MM.1S (cell line): ENCODE data around the gene GON4L.
"Not testable (repeated sequence)": the region's sequence is repeated elsewhere in the genome, so short reads cannot be mapped to it uniquely, and the experiment has no call there.

Source experiments
- DNase-seq: peaks from one replicate; pipeline ENCODE4 v3.0.0-alpha.2; 2015
- H2AFZ ChIP-seq: fragments of 300-600 bp; sonication (generic); 2 replicates; pipeline ENCODE4 v1.6.0; 2016; ENCODE audit warnings: antibody characterized with exemption, low read length
- H3F3A ChIP-seq: fragments of 300-600 bp; sonication (generic); 2 replicates; pipeline ENCODE4 v1.6.1; 2016; ENCODE audit warnings: mild to moderate bottlenecking, antibody characterized with exemption, low read length, moderate library complexity, mixed read lengths; ENCODE audit not compliant: insufficient read depth
- H3K27ac ChIP-seq: fragments of 300-600 bp; sonication (generic); 2 replicates; pipeline ENCODE4 v1.5.1; 2016; ENCODE audit warnings: mild to moderate bottlenecking, low read length
- H3K27me3 ChIP-seq: fragments of 300-600 bp; sonication (generic); replicated peaks from 2 replicates; pipeline ENCODE4 v1.6.0; 2016; ENCODE audit warnings: low read length; ENCODE audit not compliant: insufficient read depth
- H3K36me3 ChIP-seq: fragments of 300-600 bp; sonication (generic); replicated peaks from 2 replicates; pipeline ENCODE4 v1.6.1; 2016; ENCODE audit warnings: mild to moderate bottlenecking, low read length, mixed read lengths; ENCODE audit not compliant: insufficient read depth
- H3K4me1 ChIP-seq: fragments of 300-600 bp; sonication (generic); 2 replicates; pipeline ENCODE4 v1.6.1; 2016; ENCODE audit warnings: low read length, mixed read lengths
- H3K4me2 ChIP-seq: fragments of 300-600 bp; sonication (generic); 2 replicates; pipeline ENCODE4 v1.6.0; 2016; ENCODE audit warnings: low read depth, low read length
- H3K4me3 ChIP-seq: fragments of 300-600 bp; sonication (generic); 2 replicates; pipeline ENCODE4 v1.5.1; 2016; ENCODE audit warnings: low read length, mixed read lengths
- H3K79me2 ChIP-seq: fragments of 300-600 bp; sonication (generic); 2 replicates; pipeline ENCODE4 v1.6.1; 2016; ENCODE audit warnings: mixed run types, low read length, mixed read lengths
- H3K9ac ChIP-seq: fragments of 300-600 bp; sonication (generic); 2 replicates; pipeline ENCODE4 v1.6.1; 2016; ENCODE audit warnings: low read length, mixed read lengths
- H3K9me2 ChIP-seq: fragments of 300-600 bp; sonication (generic); replicated peaks from 2 replicates; pipeline ENCODE4 v1.6.1; 2016; ENCODE audit warnings: mild to moderate bottlenecking, low read length, mixed read lengths; ENCODE audit not compliant: insufficient read depth
- H3K9me3 ChIP-seq: fragments of 300-600 bp; sonication (generic); replicated peaks from 2 replicates; pipeline ENCODE4 v1.6.1; 2016; ENCODE audit warnings: mild to moderate bottlenecking, low read length, mixed read lengths; ENCODE audit not compliant: insufficient read depth
- H4K20me1 ChIP-seq: fragments of 300-600 bp; sonication (generic); 2 replicates; pipeline ENCODE4 v1.6.1; 2016; ENCODE audit warnings: mild to moderate bottlenecking, low read length, moderate library complexity, mixed read lengths; ENCODE audit not compliant: insufficient read depth
- CTCF ChIP-seq: fragments of 300-600 bp; sonication (generic); IDR thresholded peaks from 2 replicates; pipeline ENCODE4 v1.5.1; 2016; ENCODE audit warnings: antibody characterized with exemption, low read length, mixed read lengths
- EZH2 ChIP-seq: fragments of 300-600 bp; sonication (generic); optimal IDR thresholded peaks from 2 replicates; pipeline ENCODE3; 2017; ENCODE audit warnings: low read depth, mild to moderate bottlenecking, antibody characterized with exemption, low read length, mixed read lengths
- EZH2phosphoT487 ChIP-seq: fragments of 300-600 bp; sonication (generic); IDR thresholded peaks from 2 replicates; pipeline ENCODE4 v1.6.1; 2018; ENCODE audit warnings: antibody characterized with exemption, low read length

GON4L gene

GRCh38 chr1:155899683-155900082 is 42.7 kb upstream of the GON4L start:
- H3F3A ChIP-seq = no peaks in the 10 kb centered on the region
- no peaks in the 10 kb centered on the region for H3K4me1 ChIP-seq
- no peaks in the 10 kb centered on the region for H3K79me2 ChIP-seq
- peaks cover 10% of the 10 kb centered on the region; the same call in 1 of the 2 replicates for H3K36me3 ChIP-seq
- TF ChIP-seq EZH2phosphoT487 = no peak
- no peaks in the 10 kb centered on the region for H3K27me3 ChIP-seq
- no peak overlapping the region for H3K4me3 ChIP-seq
- H3K27ac ChIP-seq = no peak overlapping the region
- no peaks in the 10 kb centered on the region for H3K9me3 ChIP-seq
- DNase-seq = no peak
- no peak overlapping the region for H3K9ac ChIP-seq
- no peaks in the 10 kb centered on the region for H4K20me1 ChIP-seq
- H3K9me2 ChIP-seq = no peaks in the 10 kb centered on the region
- H3K4me2 ChIP-seq = no peak overlapping the region
- no peak overlapping the region for H2AFZ ChIP-seq

- no peak overlapping the region for H3K9ac ChIP-seq
- no peaks in the 10 kb centered on the region for H4K20me1 ChIP-seq
- no peaks in the 10 kb centered on the region for H3K27me3 ChIP-seq
- no peaks in the 10 kb centered on the region for H3K79me2 ChIP-seq
- H3K4me1 ChIP-seq = no peaks in the 10 kb centered on the region
- H3K27ac ChIP-seq = no peak overlapping the region
- H3K9me3 ChIP-seq = no peaks in the 10 kb centered on the region
- no peak overlapping the region for H3K4me3 ChIP-seq
- 0 out of 2 replicates have a peak, but pooled peaks cover 4% of the 10 kb centered on the region for H3K36me3 ChIP-seq
- no peaks in the 10 kb centered on the region for H3K9me2 ChIP-seq
- H3F3A ChIP-seq = no peaks in the 10 kb centered on the region
- DNase-seq = no peak
- no peak overlapping the region for H2AFZ ChIP-seq
- no peak overlapping the region for H3K4me2 ChIP-seq
- TF ChIP-seq EZH2phosphoT487 (no peak), CTCF (no peak), EZH2 (no peak)
Measured at GRCh38 chr1:155898888-155899287, 41.9 kb upstream of the GON4L start.

GRCh38 chr1:155897746-155898145 is 40.7 kb upstream of the GON4L start:
- Histone ChIP-seq H3K36me3 (no peaks in the 10 kb centered on the region), H3K9ac (no peak overlapping the region), H3K4me3 (no peak overlapping the region), H3K4me2 (no peak overlapping the region), H3K9me2 (no peaks in the 10 kb centered on the region), H3F3A (no peaks in the 10 kb centered on the region), H4K20me1 (no peaks in the 10 kb centered on the region), H3K27ac (no peak overlapping the region), H3K79me2 (no peaks in the 10 kb centered on the region), H3K4me1 (no peaks in the 10 kb centered on the region; the same call in 1 of the 2 replicates), H3K9me3 (no peaks in the 10 kb centered on the region), H3K27me3 (no peaks in the 10 kb centered on the region), H2AFZ (no peak overlapping the region)
- DNase-seq = no peak
- TF ChIP-seq EZH2phosphoT487 (no peak), EZH2 (no peak), CTCF (no peak)

GRCh38 chr1:155896476-155896875 is 39.5 kb upstream of the GON4L start:
- not testable (repeated sequence) for H3K36me3 ChIP-seq, H4K20me1 ChIP-seq, H3F3A ChIP-seq, H3K4me1 ChIP-seq, H3K9me2 ChIP-seq, H3K4me2 ChIP-seq, H3K4me3 ChIP-seq, H3K9me3 ChIP-seq, H2AFZ ChIP-seq, H3K79me2 ChIP-seq, DNase-seq, H3K27me3 ChIP-seq, H3K27ac ChIP-seq, H3K9ac ChIP-seq

- H3K4me3 ChIP-seq, H4K20me1 ChIP-seq, H3K27me3 ChIP-seq, H3K79me2 ChIP-seq, H3K36me3 ChIP-seq, H3K9me3 ChIP-seq, H3K9ac ChIP-seq, H3K9me2 ChIP-seq, H3K27ac ChIP-seq, H3K4me2 ChIP-seq, H2AFZ ChIP-seq, DNase-seq, H3F3A ChIP-seq, H3K4me1 ChIP-seq: not testable (repeated sequence)
Measured at GRCh38 chr1:155895617-155896016, 38.6 kb upstream of the GON4L start.
